ENCODE measurements around the gene FUZ.

The FUZ gene

GRCh38 chr19:49786376-49786820 lies 26.7 kb downstream of the FUZ start:
- no peak for DNase-seq (ENCODE audit: insufficient read length, low spot score)
- no peak for FAIRE-seq

GRCh38 chr19:49782515-49782914 lies 30.6 kb downstream of the FUZ start:
- FAIRE-seq = no peak

GRCh38 chr19:49781394-49781793 lies 31.7 kb downstream of the FUZ start:
- FAIRE-seq (no peak), DNase-seq (ENCODE audit: insufficient read length, low spot score) (no peak)

More at GRCh38 chr19:49782515-49782914, 30.6 kb downstream of the FUZ start:
- no peak for DNase-seq (ENCODE audit: insufficient read length, low spot score)

- DNase-seq (ENCODE audit: insufficient read length, low spot score) = no peak
- FAIRE-seq = no peak
Observed at GRCh38 chr19:49780861-49781260, 32.2 kb downstream of the FUZ start.

GRCh38 chr19:49779731-49780555 lies 33.1 kb downstream of the FUZ start:
- no peak for FAIRE-seq
- no peak for DNase-seq (ENCODE audit: insufficient read length, low spot score)

GRCh38 chr19:49776371-49776764 lies 36.7 kb downstream of the FUZ start:
- DNase-seq (ENCODE audit: insufficient read length, low spot score) (no peak), FAIRE-seq (no peak)

- DNase-seq (ENCODE audit: insufficient read length, low spot score) (no peak), FAIRE-seq (no peak)
Observed at GRCh38 chr19:49775742-49776370, 37.2 kb downstream of the FUZ start.

- no peak for FAIRE-seq
- DNase-seq (ENCODE audit: insufficient read length, low spot score) = no peak
Observed at GRCh38 chr19:49774969-49775368, 38.1 kb downstream of the FUZ start.

GRCh38 chr19:49773663-49774350 lies 39.3 kb downstream of the FUZ start:
- DNase-seq (ENCODE audit: insufficient read length, low spot score) = no peak
- FAIRE-seq = no peak

GRCh38 chr19:49772850-49773432 lies 40.2 kb downstream of the FUZ start:
- DNase-seq (ENCODE audit: insufficient read length, low spot score) = no peak
- FAIRE-seq = no peak

- FAIRE-seq = no peak
- DNase-seq (ENCODE audit: insufficient read length, low spot score) = no peak
Observed at GRCh38 chr19:49771674-49772139, 41.4 kb downstream of the FUZ start.

GRCh38 chr19:49770529-49770928 lies 42.6 kb downstream of the FUZ start:
- FAIRE-seq (no peak), DNase-seq (ENCODE audit: insufficient read length, low spot score) (no peak)

- DNase-seq (ENCODE audit: insufficient read length, low spot score) (no peak), FAIRE-seq (no peak)
Observed at GRCh38 chr19:49767967-49768581, 45.0 kb downstream of the FUZ start.

GRCh38 chr19:49767381-49767780 lies 45.7 kb downstream of the FUZ start:
- FAIRE-seq (no peak), DNase-seq (ENCODE audit: insufficient read length, low spot score) (no peak)

GRCh38 chr19:49766930-49767299 lies 46.2 kb downstream of the FUZ start, which contains the start of gene AP2A1:
Gene AP2A1, plus strand, starts transcription at chr19:49767001. Its CDS starts 133 bp downstream, at chr19:49767134.
- no peak for DNase-seq (ENCODE audit: insufficient read length, low spot score)
- FAIRE-seq = no peak

- FAIRE-seq (peak; percentile 99), DNase-seq (ENCODE audit: insufficient read length, low spot score) (peak; percentile 99)
Observed at GRCh38 chr19:49766007-49766929, 46.8 kb downstream of the FUZ start.

GRCh38 chr19:49764341-49764740 lies 48.8 kb downstream of the FUZ start:
- FAIRE-seq (no peak), DNase-seq (ENCODE audit: insufficient read length, low spot score) (no peak)

GRCh38 chr19:49763230-49763629 lies 49.9 kb downstream of the FUZ start, which contains the start of gene TSKS:
Gene TSKS, minus strand, starts transcription at chr19:49763306. Its CDS starts 59 bp downstream, at chr19:49763247.
- FAIRE-seq (no peak), DNase-seq (ENCODE audit: insufficient read length, low spot score) (no peak)

- no peak for DNase-seq (ENCODE audit: insufficient read length, low spot score)
- FAIRE-seq = no peak
Observed at GRCh38 chr19:49761625-49762311, 51.3 kb downstream of the FUZ start.

All from GM19239 (cell line).